Activated T-cell treated with anti-CD3 and anti-CD28 coated beads for 1 hour (primary cell): ENCODE data around the gene CFAP46.
"Not testable (repeated sequence)": the region's sequence is repeated elsewhere in the genome, so short reads cannot be mapped to it uniquely, and the experiment has no call there.

Experiments
- DNase-seq: peaks from one replicate; pipeline ENCODE4 v3.0.0-alpha.2; 2020; ENCODE audit warnings: low read depth

Gene CFAP46

GRCh38 chr10:132788180-132788830, 154.1 kb downstream of the CFAP46 start:
- DNase-seq = no peak

- no peak for DNase-seq
Observed at GRCh38 chr10:132787495-132788179, 154.7 kb downstream of the CFAP46 start.

GRCh38 chr10:132786884-132787494, 155.4 kb downstream of the CFAP46 start:
- DNase-seq = no peak

DNA sequence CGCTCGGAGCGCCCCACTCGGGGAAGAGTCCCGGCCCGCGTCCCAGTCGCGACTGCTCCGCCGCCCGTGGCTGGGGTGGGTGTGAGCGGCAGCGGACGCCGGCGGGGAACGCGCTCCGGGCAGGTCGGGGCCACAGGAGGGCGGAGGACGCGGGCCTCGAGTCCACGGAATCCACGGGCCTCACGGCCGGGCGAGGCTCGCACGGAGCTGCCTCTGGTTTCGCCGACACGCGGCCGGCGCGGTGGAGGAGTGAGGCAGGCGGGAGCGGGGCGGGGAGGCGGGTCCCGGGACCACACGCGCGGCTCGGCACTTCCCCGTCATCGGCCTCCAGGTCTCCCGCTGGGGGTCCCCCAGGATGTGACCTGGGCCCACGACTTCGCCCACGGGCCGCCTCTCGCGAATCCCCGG, 155.9 kb downstream of the CFAP46 start:
- DNase-seq = no peak

DNA sequence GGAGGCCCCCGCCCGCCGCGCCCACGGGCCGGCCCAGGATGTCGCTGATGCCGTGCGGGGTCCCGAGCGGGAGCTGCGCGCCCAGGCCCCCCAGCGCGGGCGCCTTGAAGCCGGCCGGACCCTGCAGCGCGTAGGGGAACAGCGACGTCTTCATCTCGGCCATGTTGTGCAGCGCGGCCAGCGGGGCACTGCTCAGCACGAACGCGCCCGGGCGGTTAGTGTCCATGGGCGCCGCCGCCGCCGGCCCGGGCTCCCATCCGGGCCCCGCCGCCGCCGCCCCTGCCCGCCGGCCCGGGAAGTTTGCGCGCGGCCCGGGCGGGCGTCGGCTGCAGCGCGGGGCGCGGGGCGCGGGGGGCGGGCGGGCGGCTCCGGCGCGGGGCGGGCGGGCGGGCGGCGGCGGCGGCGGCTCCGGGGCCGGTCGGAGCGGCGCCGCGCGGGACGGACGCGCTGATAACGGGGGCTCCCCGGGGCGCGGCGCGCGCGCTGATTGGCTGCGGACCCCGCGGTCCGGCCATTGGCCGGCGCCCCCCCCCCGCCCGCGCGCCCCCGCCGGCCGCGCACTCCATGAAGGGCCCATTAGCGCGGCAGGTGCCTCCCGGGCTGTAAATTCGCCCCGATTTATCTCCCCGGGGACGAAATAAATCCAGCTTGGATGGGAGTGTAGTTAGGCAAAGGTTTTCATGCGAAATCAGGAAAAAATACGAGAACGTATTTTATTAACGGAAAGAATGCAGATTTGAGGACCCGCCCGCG, 156.5 kb downstream of the CFAP46 start, which contains the start of gene NKX6-2:
Gene NKX6-2 (minus strand): TSS at position 425 of the 753 bp plus-strand sequence. CDS start 199 bp downstream, at position 226.
- no peak for DNase-seq

DNA sequence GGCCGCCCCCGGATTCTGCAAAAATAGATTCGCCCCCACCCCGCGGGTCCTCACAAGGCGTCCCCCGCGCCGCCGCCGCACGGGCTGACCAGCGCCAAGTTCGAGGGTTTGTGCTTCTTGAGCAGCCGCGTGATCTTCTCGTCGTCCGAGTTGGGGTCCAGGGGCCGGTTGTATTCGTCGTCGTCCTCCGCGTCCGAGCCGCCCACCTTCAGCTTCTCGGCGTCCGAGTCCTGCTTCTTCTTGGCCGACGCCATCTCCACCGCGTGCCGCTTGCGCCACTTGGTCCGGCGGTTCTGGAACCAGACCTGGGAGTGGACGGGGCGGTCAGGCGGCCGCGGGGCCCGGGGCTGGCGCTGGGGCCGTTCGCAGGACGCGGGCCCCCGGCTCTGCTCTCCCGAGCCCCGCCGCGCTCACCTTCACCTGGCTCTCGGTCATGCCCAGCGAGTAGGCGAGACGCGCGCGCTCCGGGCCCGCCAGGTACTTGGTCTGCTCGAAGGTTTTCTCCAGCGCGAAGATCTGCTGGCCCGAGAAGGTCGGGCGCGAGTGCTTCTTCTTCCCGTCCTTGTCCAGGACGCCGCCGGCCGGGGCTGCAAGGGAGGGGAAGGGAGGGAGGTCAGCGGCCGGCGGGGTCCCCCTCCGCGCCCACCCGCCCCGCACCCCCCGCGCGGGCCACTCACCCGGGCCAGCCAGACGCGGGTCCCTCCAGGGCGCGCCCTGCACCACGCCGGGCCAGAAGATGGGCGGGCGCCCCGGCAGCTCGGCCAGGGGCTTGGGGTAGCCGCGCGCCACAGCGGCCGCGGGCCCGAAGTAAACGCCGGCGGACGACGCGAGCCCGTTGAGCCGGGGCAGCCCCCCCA, 157.3 kb downstream of the CFAP46 start:
- no peak for DNase-seq

DNA sequence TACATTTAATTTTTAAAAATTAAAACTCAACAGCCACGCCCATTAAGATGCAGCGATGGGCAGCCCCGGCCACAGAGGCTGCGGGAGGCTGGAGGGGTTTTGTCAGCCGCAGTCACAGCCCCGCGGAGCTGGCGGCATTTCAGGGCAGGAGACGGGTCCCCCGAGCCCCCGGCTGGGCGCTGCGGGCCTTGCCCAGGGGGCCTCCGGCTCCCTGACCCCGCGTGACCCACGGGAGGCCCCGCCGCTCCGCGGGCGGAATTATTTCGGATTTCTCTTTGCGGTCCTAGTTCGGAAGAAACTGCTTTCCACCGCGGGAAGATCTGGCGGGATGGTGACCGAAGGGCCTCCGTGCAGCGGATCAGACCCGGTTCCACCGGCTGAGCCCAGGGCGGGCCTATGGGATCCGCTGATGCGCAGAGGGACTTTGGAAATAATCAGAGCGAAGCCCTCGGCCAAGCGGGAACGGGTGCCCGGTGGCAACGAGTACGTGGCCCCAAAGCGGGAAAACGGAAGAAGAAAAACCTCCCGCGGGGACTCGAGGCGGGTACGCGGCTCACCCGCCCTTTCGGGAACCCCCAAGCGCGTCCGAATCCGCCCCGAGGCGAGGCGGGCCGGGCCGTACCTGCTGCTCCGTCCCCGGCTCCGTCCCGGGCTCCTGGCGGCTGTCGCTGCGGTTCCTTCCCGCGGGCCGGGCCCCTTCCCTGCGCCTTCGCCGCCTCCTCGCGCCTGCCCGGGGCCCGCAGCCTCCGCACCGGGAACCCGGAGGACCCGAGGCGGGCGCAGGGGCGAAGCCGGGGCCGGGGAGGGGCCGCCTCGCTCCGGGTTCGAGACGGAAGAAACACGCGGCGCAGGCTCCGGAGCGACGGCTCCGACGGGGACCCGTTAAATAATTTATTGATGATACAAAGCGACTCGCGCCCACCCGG, 158.2 kb downstream of the CFAP46 start:
- no peak for DNase-seq

- no peak for DNase-seq
Observed at GRCh38 chr10:132783165-132783939, 159.0 kb downstream of the CFAP46 start.

DNA sequence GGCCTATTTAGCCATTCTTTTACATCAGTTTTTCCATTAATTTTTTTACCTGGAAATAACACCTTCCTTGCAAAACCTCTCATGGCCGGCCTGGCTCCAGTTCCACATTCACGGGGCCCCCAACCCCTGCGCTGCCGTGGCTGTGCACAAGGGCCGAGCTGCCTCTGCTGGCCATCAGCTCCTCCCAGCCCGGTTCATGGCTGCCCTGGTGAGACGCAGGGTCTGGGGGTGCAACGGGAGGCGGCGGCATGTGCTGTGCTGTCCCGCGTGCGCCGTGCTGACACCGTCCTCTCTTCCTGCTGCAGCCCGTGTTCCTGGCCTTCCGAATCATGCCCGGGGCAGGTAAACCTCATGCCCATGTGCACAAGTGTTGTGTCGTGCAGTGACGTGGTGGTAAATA, 160.8 kb downstream of the CFAP46 start:
- no peak for DNase-seq

DNA sequence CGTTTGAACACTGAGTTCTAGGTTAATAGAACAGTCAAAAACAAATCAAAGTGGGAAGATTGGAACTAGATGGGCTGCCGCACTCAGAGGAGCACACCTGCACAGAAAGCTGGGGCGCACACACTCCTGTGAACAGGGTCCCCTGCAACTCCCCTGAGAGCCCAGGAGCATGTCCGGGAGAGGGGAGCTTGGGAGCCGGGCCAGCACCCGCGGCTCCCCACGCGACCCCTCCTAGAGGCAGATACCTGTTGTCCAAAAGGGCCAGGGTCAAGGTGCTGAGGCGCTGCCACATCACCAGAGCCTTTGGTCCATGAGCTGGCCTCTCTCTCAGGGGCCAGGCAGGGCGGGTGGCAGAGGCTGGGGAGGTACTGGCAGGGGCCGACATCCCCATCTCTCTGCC, 162.0 kb downstream of the CFAP46 start:
- DNase-seq = no peak

GRCh38 chr10:132779549-132780294, 162.6 kb downstream of the CFAP46 start:
- DNase-seq = no peak

GRCh38 chr10:132777441-132777840, 164.9 kb downstream of the CFAP46 start:
- DNase-seq = no peak

GRCh38 chr10:132776821-132777220, 165.5 kb downstream of the CFAP46 start:
- DNase-seq = no peak

DNA sequence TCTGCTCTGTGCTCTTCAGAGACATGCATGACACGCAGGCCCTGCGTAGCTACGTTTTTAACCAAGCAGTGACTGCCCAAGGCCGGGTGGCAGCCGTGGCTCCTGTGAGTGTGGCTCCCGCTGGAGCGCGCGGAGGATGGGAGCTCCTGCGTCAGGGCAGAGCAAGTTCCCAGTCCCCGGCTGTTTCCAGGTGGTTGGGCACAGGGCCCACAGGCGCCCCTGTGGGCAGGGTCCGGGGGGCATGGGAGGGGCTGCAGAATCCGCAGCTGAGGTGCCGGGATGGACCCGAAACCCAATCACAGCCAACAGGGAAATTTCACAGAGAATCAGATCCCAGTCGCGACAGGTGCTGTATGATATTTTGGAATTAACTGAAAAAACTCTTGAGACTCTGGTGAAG, 166.2 kb downstream of the CFAP46 start:
- no peak for DNase-seq

DNA sequence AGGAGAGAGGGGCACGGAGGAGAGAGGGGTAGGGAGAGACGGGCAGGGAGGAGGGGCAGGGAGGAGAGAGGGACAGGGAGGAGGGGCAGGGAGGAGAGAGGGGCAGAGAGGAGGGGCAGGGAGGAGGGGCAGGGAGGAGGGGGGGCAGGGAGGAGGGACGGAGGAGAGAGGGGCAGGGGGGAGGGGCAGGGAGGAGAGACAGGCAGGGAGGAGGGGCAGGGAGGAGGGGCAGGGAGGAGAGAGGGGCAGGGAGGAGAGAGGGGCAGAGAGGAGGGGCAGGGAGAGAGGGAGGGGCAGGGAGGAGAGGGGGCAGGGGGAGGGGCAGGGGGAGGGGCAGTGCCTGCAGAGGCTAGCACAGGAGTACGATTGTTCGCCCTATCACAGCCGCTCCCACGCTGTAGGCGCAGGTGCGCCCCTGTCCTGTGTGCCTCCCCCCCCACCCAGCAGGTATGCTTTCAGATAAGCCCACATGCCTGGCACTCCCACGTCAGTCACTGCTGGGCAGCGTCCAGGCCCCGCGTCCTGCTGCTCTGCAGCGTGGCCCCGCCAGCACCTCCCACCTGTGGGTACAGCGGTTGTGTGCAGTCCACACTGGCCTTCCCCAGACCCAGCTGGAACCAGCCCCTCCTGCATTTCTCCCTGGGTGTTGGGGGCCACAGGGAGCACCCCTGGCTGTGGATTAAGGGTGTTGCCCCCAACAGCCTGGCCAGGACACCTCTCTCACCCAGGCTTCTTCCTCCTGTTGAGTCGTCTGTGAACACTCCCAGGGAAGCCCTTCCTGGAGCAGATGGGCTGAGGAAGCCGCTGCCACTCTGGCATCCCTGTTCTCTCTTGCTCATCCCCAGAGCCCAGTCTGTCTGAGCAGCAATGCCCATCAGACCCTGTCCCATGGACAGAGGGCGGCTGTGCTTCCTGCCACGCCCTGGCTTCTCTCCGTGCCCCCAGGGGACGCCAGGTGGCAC, 167.2 kb downstream of the CFAP46 start:
- no peak for DNase-seq

- no peak for DNase-seq
Observed at GRCh38 chr10:132774181-132774901, 168.0 kb downstream of the CFAP46 start.

- not testable (repeated sequence) for DNase-seq
Observed at GRCh38 chr10:132772816-132773215, 169.6 kb downstream of the CFAP46 start.
